HepG2 (cell line): ENCODE results near the gene ATRX. TPM values are rescaled to one million over a fixed set of nuclear protein-coding genes. Genes with fewer than 3 reads are reported as not detected.
"Not testable (repeated sequence)": the region's sequence is repeated elsewhere in the genome, so short reads cannot be mapped to it uniquely, and the experiment has no call there.

Source experiments
- ATAC-seq: fragments of 200-7000 bp; cut with Tn5 transposase; 3 replicates; pipeline ENCODE4 v1.9.1; 2020; ENCODE audit warnings: mild to moderate bottlenecking, moderate library complexity
- BruUV-seq: library from RNA; stranded (reverse); fragments of 400-500 nt; replicated peaks from 2 replicates; lab custom pipeline; 2021; lab: Mats Ljungman, UMichigan
- CTCF ChIA-PET: fragments of 300-600 bp; formaldehyde crosslinking; extraction: SDS; loops from one replicate; lab custom pipeline; 2021; ENCODE audit warnings: low total read pairs, inconsistent platforms, low intra/inter-chr PET ratio; lab: Yijun Ruan, JAX
- POLR2A ChIA-PET: fragments of 350-600 bp; sonication (Branson Sonifier 250); formaldehyde crosslinking; loops from one replicate; lab custom pipeline; 2020; ENCODE audit warnings: antibody characterized with exemption, inconsistent platforms; lab: Yijun Ruan, JAX
- DNase-seq: peaks from one replicate; pipeline ENCODE4 v3.0.0-alpha.2; 2015; ENCODE audit warnings: low spot score
- FAIRE-seq: peaks from 3 replicates; lab custom pipeline; 2011; peaks lifted over from hg19 to GRCh38; lab: Jason Lieb, UNC
- H2AFZ ChIP-seq: one replicate; pipeline ENCODE4 v1.6.1; 2011; ENCODE audit warnings: low read length, inconsistent platforms
- H3K27ac ChIP-seq: fragments of 300-600 bp; 3 replicates; pipeline ENCODE4 v1.8.0; 2011; ENCODE audit warnings: mixed run types, mild to moderate bottlenecking, mixed read lengths, low read length, inconsistent platforms; ENCODE audit not compliant: insufficient read depth; ENCODE audit errors: extremely low read length
- H3K27me3 ChIP-seq, 2 experiments: fragments of 200-600 bp in 1 of 2; 2 replicates in 1 of 2; 3 replicates in 1 of 2; pipeline versions ENCODE4 v1.6.0 to v1.8.0; 2011; ENCODE audit warnings: low read length in 2 of 2, mild to moderate bottlenecking in 2 of 2, moderate library complexity in 2 of 2, inconsistent platforms in 1 of 2; ENCODE audit not compliant: insufficient read depth in 2 of 2, control insufficient read depth in 1 of 2
- H3K36me3 ChIP-seq, 2 experiments: fragments of 200-600 bp in 1 of 2; replicated peaks in 1 of 2; 2 replicates in 1 of 2; 3 replicates in 1 of 2; pipeline versions ENCODE4 v1.5.1 to v1.8.0; 2011; ENCODE audit warnings: low read length in 2 of 2, inconsistent platforms in 1 of 2; ENCODE audit not compliant: insufficient read depth in 2 of 2, control insufficient read depth in 1 of 2
- H3K4me1 ChIP-seq: 2 replicates; pipeline ENCODE4 v1.5.1; 2012; ENCODE audit warnings: low read length, inconsistent platforms; ENCODE audit not compliant: insufficient read depth
- H3K4me2 ChIP-seq: 2 replicates; pipeline ENCODE4 v1.6.0; 2011; ENCODE audit warnings: low read depth, low read length, inconsistent platforms
- H3K4me3 ChIP-seq, 3 experiments: fragments of 200-600 bp in 1 of 3; sonication (generic), shearing (Covaris generic) in 1 of 3; replicated peaks in 1 of 3; 2 replicates each; pipeline ENCODE4 v1.5.1; 2011 to 2016; ENCODE audit warnings: low read length in 3 of 3, inconsistent platforms in 2 of 3, low read depth in 2 of 3, mild to moderate bottlenecking in 2 of 3, control low read depth in 1 of 3, mixed read lengths in 1 of 3; ENCODE audit not compliant: insufficient read depth in 1 of 3
- H3K79me2 ChIP-seq: one replicate; pipeline ENCODE4 v1.6.1; 2011; ENCODE audit warnings: low read length, inconsistent platforms; ENCODE audit not compliant: insufficient read depth
- H3K9ac ChIP-seq: 2 replicates; pipeline ENCODE4 v1.6.0; 2011; ENCODE audit warnings: mild to moderate bottlenecking, low read depth, low read length, inconsistent platforms; ENCODE audit not compliant: insufficient read depth
- H3K9me3 ChIP-seq: 2 replicates; pipeline ENCODE4 v1.5.1; 2012; ENCODE audit warnings: mild to moderate bottlenecking, low read length
- H4K20me1 ChIP-seq: 2 replicates; pipeline ENCODE4 v1.6.0; 2011; ENCODE audit warnings: inconsistent platforms, mild to moderate bottlenecking, low read length, moderate library complexity; ENCODE audit not compliant: insufficient read depth
- CCDC6 ChIP-seq: sonication (generic); formaldehyde crosslinking; IDR thresholded peaks from 2 replicates; pipeline ENCODE4 v1.8.1; 2022; ENCODE audit warnings: mild to moderate bottlenecking, missing genetic modification reagents, moderate library complexity
- ESRRA ChIP-seq: sonication (generic); formaldehyde crosslinking; IDR thresholded peaks from 2 replicates; pipeline ENCODE4 v1.5.1; 2020; ENCODE audit warnings: mild to moderate bottlenecking, low read depth, missing genetic modification reagents
- HDAC2 ChIP-seq: sonication (generic); formaldehyde crosslinking; IDR thresholded peaks from 2 replicates; pipeline ENCODE4 v1.4.0; 2020; ENCODE audit warnings: missing genetic modification reagents
- JUNB ChIP-seq: sonication (generic); formaldehyde crosslinking; IDR thresholded peaks from 2 replicates; pipeline ENCODE4 v1.8.0; 2022; ENCODE audit warnings: missing genetic modification reagents, mild to moderate bottlenecking, borderline replicate concordance
- NFE2 ChIP-seq: sonication (generic); formaldehyde crosslinking; IDR thresholded peaks from 2 replicates; pipeline ENCODE4 v1.4.0; 2020; ENCODE audit warnings: missing genetic modification reagents
- ONECUT2 ChIP-seq: sonication (generic); formaldehyde crosslinking; IDR thresholded peaks from 2 replicates; pipeline ENCODE4 v1.4.0; 2020; ENCODE audit warnings: missing genetic modification reagents
- REXO4 ChIP-seq: sonication (generic); formaldehyde crosslinking; IDR thresholded peaks from 2 replicates; pipeline ENCODE4 v1.8.0; 2022; ENCODE audit warnings: missing genetic modification reagents, mild to moderate bottlenecking, borderline replicate concordance
- SOX6 ChIP-seq, 2 experiments: fragments of 450-650 bp in 1 of 2; sonication (generic) in 1 of 2; formaldehyde crosslinking in 1 of 2; IDR thresholded peaks; 2 replicates each; pipeline versions ENCODE4 v1.4.0 to v1.6.1; 2017 to 2020; ENCODE audit warnings: antibody characterized with exemption in 1 of 2, mild to moderate bottlenecking in 1 of 2, missing genetic modification reagents in 1 of 2
- ZBTB1 ChIP-seq: sonication (generic); formaldehyde crosslinking; IDR thresholded peaks from 2 replicates; pipeline ENCODE4 v1.4.0; 2020; ENCODE audit warnings: missing genetic modification reagents, borderline replicate concordance
- ZSCAN9 ChIP-seq: IDR thresholded peaks from 2 replicates; pipeline ENCODE4 v1.6.1; 2016; ENCODE audit warnings: borderline replicate concordance
- WGBS: methylation state at CpG from one replicate; pipeline ENCODE4 v1.1.6; 2017; ENCODE audit warnings: low lambda C conversion rate; 5-methylcytosine and 5-hydroxymethylcytosine counted together
- in situ Hi-C: cut with HindIII; loops from 2 replicates; pipeline ENCODE4 v1.10.0; 2017; ENCODE audit warnings: low pct_unique_long_range_greater_than_20kb; ENCODE audit not compliant: extremely low pct_ligation_motif_present
- intact Hi-C: fragments of 100-400 bp; cut with micrococcal nuclease; formaldehyde crosslinking; loops from one replicate; pipeline ENCODE4 v1.10.0; 2022; ENCODE audit not compliant: unreplicated experiment
- polyA plus RNA-seq, 8 experiments: library from polyadenylated mRNA; depleted of rRNA in 3 of 8; stranded (reverse) in 7 of 8; unstranded in 1 of 8; fragments of >200 nt; fragmentation: Illumina TruSeq in 4 of 8; extraction: Trizol in 4 of 8; gene quantifications; 2 replicates each; pipeline versions ENCODE4 v1.2.1 to v1.2.3, GENCODE V29; 2011 to 2016; ENCODE audit warnings: low read depth in 4 of 8, missing spikeins in 1 of 8, mixed read lengths in 1 of 8; ENCODE audit not compliant: insufficient read depth in 1 of 8
- total RNA-seq, 5 experiments: library from RNA; depleted of rRNA; stranded (reverse); fragments of >200 nt; fragmentation: Illumina TruSeq; extraction: Trizol; gene quantifications; 2 replicates each; pipeline ENCODE4 v1.2.3, GENCODE V29; 2016; ENCODE audit warnings: low read depth in 1 of 5
- TF ChIP-seq, protein P1 (sequence below): sonication (generic); formaldehyde crosslinking; IDR thresholded peaks from 2 replicates; pipeline ENCODE4 v1.4.0; 2020; ENCODE audit warnings: missing genetic modification reagents, borderline replicate concordance
- TF ChIP-seq, protein P2 (sequence below): sonication (generic); formaldehyde crosslinking; IDR thresholded peaks from 2 replicates; pipeline ENCODE4 v1.4.0; 2020; ENCODE audit warnings: missing genetic modification reagents

Gene ATRX
- total and polyA plus RNA-seq, 2 of the 13 experiments (the other 11 are each of a cell fraction or from before 2014, with no cell fraction given), result 26.1 to 44.5 TPM

DNA sequence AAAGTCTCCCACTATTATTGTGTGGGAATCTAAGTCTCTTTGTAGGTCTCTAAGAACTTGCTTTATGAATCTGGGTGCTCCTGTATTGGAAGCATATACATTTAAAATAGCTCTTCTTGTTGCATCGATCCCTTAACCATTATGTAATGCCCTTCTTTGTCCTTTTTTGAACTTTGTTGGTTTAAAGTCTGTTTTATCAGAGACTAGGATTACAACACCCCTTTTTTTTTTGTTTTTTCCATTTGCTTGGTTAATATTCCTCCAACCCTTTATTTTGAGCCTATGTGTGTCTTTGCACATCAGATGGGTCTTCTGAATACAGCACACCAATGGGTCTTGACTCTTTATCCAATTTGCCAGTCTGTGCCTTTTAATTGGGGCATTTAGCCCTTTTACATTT, 32.1 kb downstream of the ATRX start:
- peaks cover 16% of the 10 kb centered on the region for H3K79me2 ChIP-seq
- BruUV-seq; H2AFZ ChIP-seq; CTCF ChIA-PET; H3K4me1 ChIP-seq; H3K4me3 ChIP-seq; H3K27ac ChIP-seq; POLR2A ChIA-PET; DNase-seq; ATAC-seq; H3K4me2 ChIP-seq; H4K20me1 ChIP-seq; H3K9me3 ChIP-seq; H3K9ac ChIP-seq; H3K27me3 ChIP-seq; H3K36me3 ChIP-seq; FAIRE-seq; in situ Hi-C loops; intact Hi-C loops; TF ChIP-seq SOX6 (IDR thresholded peaks at IDR 0.05): not testable (repeated sequence)
- TF ChIP-seq SOX6 (CRISPR knock-in tag; IDR thresholded peaks at IDR 0.05) (peak; percentile 21; the same call in 1 of the 2 replicates), ONECUT2 (CRISPR knock-in tag) (0 out of 2 replicates have a peak, but pooled peaks have one; percentile 14)
- TF ChIP-seq, protein P1, sequence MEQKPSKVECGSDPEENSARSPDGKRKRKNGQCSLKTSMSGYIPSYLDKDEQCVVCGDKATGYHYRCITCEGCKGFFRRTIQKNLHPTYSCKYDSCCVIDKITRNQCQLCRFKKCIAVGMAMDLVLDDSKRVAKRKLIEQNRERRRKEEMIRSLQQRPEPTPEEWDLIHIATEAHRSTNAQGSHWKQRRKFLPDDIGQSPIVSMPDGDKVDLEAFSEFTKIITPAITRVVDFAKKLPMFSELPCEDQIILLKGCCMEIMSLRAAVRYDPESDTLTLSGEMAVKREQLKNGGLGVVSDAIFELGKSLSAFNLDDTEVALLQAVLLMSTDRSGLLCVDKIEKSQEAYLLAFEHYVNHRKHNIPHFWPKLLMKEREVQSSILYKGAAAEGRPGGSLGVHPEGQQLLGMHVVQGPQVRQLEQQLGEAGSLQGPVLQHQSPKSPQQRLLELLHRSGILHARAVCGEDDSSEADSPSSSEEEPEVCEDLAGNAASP, result peak; percentile 24; the same call in 1 of the 2 replicates
- WGBS, result 91% methylated on average over 1 of the region's 1 CpG

DNA sequence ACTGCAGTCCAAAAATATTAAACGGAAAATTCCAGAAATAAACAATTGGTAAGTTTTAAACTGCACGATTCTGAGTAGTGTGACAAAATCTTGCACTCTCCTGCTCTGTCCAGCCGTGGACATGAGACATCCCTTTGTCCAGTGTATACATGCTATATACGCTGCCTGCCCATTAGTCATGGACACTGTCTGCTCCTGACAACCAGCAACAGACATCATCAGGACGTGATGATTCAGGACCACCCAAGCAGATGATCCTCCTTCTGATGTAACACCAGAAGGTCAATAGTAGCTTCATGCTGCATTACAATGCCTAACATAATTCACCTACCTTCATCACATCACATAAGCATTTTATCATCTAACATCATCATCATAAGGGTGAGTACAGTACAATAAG, 36.3 kb downstream of the ATRX start:
- no peak for DNase-seq
- no peaks in the 10 kb centered on the region for H3K36me3 ChIP-seq
- FAIRE-seq, result no peak
- ATAC-seq, result no peak
- no peaks in the 10 kb centered on the region for H3K9me3 ChIP-seq
- TF ChIP-seq CCDC6, result no peak
- no peak for TF ChIP-seq HDAC2 (CRISPR knock-in tag)
- no peak for TF ChIP-seq REXO4
- TF ChIP-seq ZSCAN9 (CRISPR knock-in tag), result no peak
- no peak for TF ChIP-seq ZBTB1
- TF ChIP-seq JUNB (CRISPR knock-in tag), result no peak
- no peak for TF ChIP-seq ESRRA (CRISPR knock-in tag)
- TF ChIP-seq, protein P2, sequence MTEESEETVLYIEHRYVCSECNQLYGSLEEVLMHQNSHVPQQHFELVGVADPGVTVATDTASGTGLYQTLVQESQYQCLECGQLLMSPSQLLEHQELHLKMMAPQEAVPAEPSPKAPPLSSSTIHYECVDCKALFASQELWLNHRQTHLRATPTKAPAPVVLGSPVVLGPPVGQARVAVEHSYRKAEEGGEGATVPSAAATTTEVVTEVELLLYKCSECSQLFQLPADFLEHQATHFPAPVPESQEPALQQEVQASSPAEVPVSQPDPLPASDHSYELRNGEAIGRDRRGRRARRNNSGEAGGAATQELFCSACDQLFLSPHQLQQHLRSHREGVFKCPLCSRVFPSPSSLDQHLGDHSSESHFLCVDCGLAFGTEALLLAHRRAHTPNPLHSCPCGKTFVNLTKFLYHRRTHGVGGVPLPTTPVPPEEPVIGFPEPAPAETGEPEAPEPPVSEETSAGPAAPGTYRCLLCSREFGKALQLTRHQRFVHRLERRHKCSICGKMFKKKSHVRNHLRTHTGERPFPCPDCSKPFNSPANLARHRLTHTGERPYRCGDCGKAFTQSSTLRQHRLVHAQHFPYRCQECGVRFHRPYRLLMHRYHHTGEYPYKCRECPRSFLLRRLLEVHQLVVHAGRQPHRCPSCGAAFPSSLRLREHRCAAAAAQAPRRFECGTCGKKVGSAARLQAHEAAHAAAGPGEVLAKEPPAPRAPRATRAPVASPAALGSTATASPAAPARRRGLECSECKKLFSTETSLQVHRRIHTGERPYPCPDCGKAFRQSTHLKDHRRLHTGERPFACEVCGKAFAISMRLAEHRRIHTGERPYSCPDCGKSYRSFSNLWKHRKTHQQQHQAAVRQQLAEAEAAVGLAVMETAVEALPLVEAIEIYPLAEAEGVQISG (CRISPR knock-in tag), result no peak
- TF ChIP-seq NFE2, result no peak
- TF ChIP-seq, all 625 proteins: peak for 0
- intact Hi-C loops (no loop called here), in situ Hi-C loops (no loop called here)
- Histone ChIP-seq H3K4me3 (no peak overlapping the region), H3K9ac (no peak overlapping the region), H2AFZ (no peak overlapping the region), H3K4me2 (no peak overlapping the region), H3K27me3 (no peaks in the 10 kb centered on the region), H3K27ac (no peak overlapping the region), H4K20me1 (no peaks in the 10 kb centered on the region), H3K4me1 (no peaks in the 10 kb centered on the region), H3K79me2 (peaks cover 29% of the 10 kb centered on the region)
- 93% methylated on average over 4 of the region's 5 CpGs for WGBS
- ChIA-PET POLR2A (no interaction called here), CTCF (no interaction called here)
- BruUV-seq, result no TSS peak
